Activated CD4-positive, CD25-positive, alpha-beta regulatory T cell (primary cell): Measurements from ENCODE around the gene GSN.

ENCODE experiments used
- DNase-seq, 4 experiments: peaks; one replicate each; lab custom pipeline; 2025; lab: John Stamatoyannopoulos, UW

GSN gene

GRCh38 chr9:121323449-121324151 lies 55.6 kb downstream of the GSN start:
- DNase-seq = no peak

GRCh38 chr9:121324316-121324715 lies 56.4 kb downstream of the GSN start:
- no peak for DNase-seq

GRCh38 chr9:121324755-121325154 lies 56.8 kb downstream of the GSN start:
- DNase-seq = no peak

GRCh38 chr9:121325387-121325786 lies 57.4 kb downstream of the GSN start:
- no peak for DNase-seq

- no peak for DNase-seq
Measured at GRCh38 chr9:121326130-121326838, 58.3 kb downstream of the GSN start.

- DNase-seq = no peak
Measured at GRCh38 chr9:121326901-121327613, 59.1 kb downstream of the GSN start.

GRCh38 chr9:121328476-121328875 lies 60.5 kb downstream of the GSN start:
- no peak for DNase-seq

- DNase-seq = no peak
Measured at GRCh38 chr9:121328876-121329681, 61.1 kb downstream of the GSN start.

GRCh38 chr9:121331549-121331948 lies 63.6 kb downstream of the GSN start:
- DNase-seq = no peak

- no peak for DNase-seq
Measured at GRCh38 chr9:121331992-121332685, 64.2 kb downstream of the GSN start.

- DNase-seq = no peak
Measured at GRCh38 chr9:121333950-121334773, 66.2 kb downstream of the GSN start.

GRCh38 chr9:121336665-121337064 lies 68.7 kb downstream of the GSN start:
- DNase-seq = no peak

GRCh38 chr9:121339437-121339836 lies 71.5 kb downstream of the GSN start:
- DNase-seq = no peak

GRCh38 chr9:121340676-121341392 lies 72.9 kb downstream of the GSN start:
- no peak for DNase-seq

GRCh38 chr9:121344184-121344583 lies 76.2 kb downstream of the GSN start:
- no peak for DNase-seq

GRCh38 chr9:121345070-121345469 lies 77.1 kb downstream of the GSN start:
- DNase-seq = no peak

- no peak for DNase-seq
Measured at GRCh38 chr9:121348221-121348620, 80.3 kb downstream of the GSN start.

- no peak for DNase-seq
Measured at GRCh38 chr9:121349009-121349408, 81.0 kb downstream of the GSN start.

GRCh38 chr9:121350036-121350435 lies 82.1 kb downstream of the GSN start:
- DNase-seq = no peak

- DNase-seq = no peak
Measured at GRCh38 chr9:121350993-121351561, 83.1 kb downstream of the GSN start.
